C4-2B (cell line): ENCODE data around the gene ABCB11.

Experiments
- H3K27ac ChIP-seq: fragments of 450-650 bp; 2 replicates; pipeline ENCODE4 v1.5.1; 2017
- CTCF ChIP-seq: fragments of 450-650 bp; conservative IDR thresholded peaks from 2 replicates; pipeline ENCODE4 v1.5.1; 2017; ENCODE audit warnings: mild to moderate bottlenecking
- ZFX ChIP-seq: fragments of 450-650 bp; IDR thresholded peaks from 2 replicates; pipeline ENCODE4 v1.6.1; 2017

ABCB11 gene

GRCh38 chr2:169039702-169040101 lies 8.6 kb upstream of the ABCB11 start:
- no peak overlapping the region for H3K27ac ChIP-seq

GRCh38 chr2:169038338-169038757 lies 7.2 kb upstream of the ABCB11 start:
- no peak for TF ChIP-seq CTCF
- no peak for TF ChIP-seq ZFX
- H3K27ac ChIP-seq, result no peak overlapping the region

More at GRCh38 chr2:169039702-169040101, 8.6 kb upstream of the ABCB11 start:
- TF ChIP-seq ZFX, result no peak
- TF ChIP-seq CTCF, result no peak

- no peak overlapping the region for H3K27ac ChIP-seq
- TF ChIP-seq CTCF, result no peak
- no peak for TF ChIP-seq ZFX
Observed at GRCh38 chr2:169036736-169037440, 5.8 kb upstream of the ABCB11 start.

- TF ChIP-seq ZFX, result no peak
- no peak for TF ChIP-seq CTCF
- H3K27ac ChIP-seq, result no peak overlapping the region
Observed at GRCh38 chr2:169035887-169036286, 4.8 kb upstream of the ABCB11 start.

- TF ChIP-seq CTCF (no peak), ZFX (no peak)
- no peak overlapping the region for H3K27ac ChIP-seq
Observed at GRCh38 chr2:169034984-169035544, 3.9 kb upstream of the ABCB11 start.

GRCh38 chr2:169034256-169034655 lies 3.1 kb upstream of the ABCB11 start:
- no peak for TF ChIP-seq ZFX
- no peak for TF ChIP-seq CTCF
- no peak overlapping the region for H3K27ac ChIP-seq

DNA sequence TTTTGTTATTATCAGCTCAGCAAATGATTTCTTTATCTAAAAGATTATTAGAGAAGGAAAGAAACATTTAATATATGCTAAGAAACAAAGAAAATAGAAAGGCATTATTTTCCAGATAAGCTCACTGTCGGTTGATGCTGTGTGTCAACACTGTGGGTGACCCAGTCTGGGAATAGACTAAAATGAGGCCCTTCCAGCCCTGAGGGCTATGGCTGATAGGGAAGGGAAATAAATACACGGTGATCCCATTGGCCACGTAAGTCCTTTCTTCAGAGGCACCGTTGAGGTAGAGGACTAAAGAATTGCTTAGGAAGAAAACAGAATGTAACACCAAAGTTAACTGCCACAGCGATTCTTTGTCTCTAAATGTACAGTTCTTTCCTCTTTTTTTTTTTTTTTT lies 1.8 kb downstream of the ABCB11 start:
- H3K27ac ChIP-seq, result no peak overlapping the region
- TF ChIP-seq ZFX (no peak), CTCF (no peak)
